ENCODE data around the gene SBK2. TPM values are rescaled to one million over a fixed set of nuclear protein-coding genes. Genes with fewer than 3 reads are reported as not detected.

SBK2 gene
- total RNA-seq, 3 donors from 2014 or later (not counting 1 experiment from before 2014, with no cell fraction given), result not detected

DNA sequence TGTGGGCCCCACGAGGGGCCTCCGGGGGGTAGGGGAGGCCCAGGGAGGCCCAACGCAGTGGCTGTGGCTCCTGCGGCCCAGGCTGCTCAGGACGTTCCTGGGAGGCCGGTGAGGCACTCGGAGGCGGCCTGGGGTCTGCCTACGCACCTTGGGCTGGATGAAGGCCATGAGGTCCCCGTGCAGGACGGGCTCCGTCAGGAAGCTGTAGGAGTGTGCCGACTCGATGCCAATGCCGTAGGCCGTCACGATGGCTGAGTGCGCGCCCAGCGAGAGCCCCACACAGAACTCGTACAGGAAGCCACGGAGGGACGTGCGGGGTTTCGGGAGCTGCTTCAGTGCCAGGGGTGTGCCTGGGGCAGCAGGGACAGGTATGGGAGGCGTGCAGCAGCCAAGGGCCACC is 5.9 kb downstream of the SBK2 start:
- TF ChIP-seq, protein P1, sequence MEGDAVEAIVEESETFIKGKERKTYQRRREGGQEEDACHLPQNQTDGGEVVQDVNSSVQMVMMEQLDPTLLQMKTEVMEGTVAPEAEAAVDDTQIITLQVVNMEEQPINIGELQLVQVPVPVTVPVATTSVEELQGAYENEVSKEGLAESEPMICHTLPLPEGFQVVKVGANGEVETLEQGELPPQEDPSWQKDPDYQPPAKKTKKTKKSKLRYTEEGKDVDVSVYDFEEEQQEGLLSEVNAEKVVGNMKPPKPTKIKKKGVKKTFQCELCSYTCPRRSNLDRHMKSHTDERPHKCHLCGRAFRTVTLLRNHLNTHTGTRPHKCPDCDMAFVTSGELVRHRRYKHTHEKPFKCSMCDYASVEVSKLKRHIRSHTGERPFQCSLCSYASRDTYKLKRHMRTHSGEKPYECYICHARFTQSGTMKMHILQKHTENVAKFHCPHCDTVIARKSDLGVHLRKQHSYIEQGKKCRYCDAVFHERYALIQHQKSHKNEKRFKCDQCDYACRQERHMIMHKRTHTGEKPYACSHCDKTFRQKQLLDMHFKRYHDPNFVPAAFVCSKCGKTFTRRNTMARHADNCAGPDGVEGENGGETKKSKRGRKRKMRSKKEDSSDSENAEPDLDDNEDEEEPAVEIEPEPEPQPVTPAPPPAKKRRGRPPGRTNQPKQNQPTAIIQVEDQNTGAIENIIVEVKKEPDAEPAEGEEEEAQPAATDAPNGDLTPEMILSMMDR (IDR thresholded peaks at IDR 0.05), result no peak
- Histone ChIP-seq H3K36me3 (ENCODE audit: control insufficient read depth, insufficient read depth, low read length) (no peaks in the 10 kb centered on the region), H3K9me3 (ENCODE audit: control insufficient read depth, insufficient read depth, low read length) (no peaks in the 10 kb centered on the region), H3K27me3 (ENCODE audit: control insufficient read depth, insufficient read depth, low read length) (no peaks in the 10 kb centered on the region), H3K4me3 (ENCODE audit: low read length) (no peak overlapping the region), H3K27ac (ENCODE audit: low read length) (no peak overlapping the region), H3K4me1 (ENCODE audit: control insufficient read depth, insufficient read depth, low read length) (peaks cover 4% of the 10 kb centered on the region)
- intact Hi-C loops (cut with micrococcal nuclease), result no loop called here
- Mint-ChIP-seq H3K27me3 (ENCODE audit: low read depth in 2 of 2) (no peaks in the 10 kb centered on the region), H3K9me3 (no peaks in the 10 kb centered on the region), H3K36me3 (no peaks in the 10 kb centered on the region), H3K4me1 (no peaks in the 10 kb centered on the region), H3K27ac (no peak overlapping the region), H3K4me3 (no peak overlapping the region)
- ATAC-seq (no peak), DNase-seq (no peak)
- WGBS (ENCODE audit: insufficient coverage), result 93% methylated on average over 26 of the region's 26 CpGs

DNA sequence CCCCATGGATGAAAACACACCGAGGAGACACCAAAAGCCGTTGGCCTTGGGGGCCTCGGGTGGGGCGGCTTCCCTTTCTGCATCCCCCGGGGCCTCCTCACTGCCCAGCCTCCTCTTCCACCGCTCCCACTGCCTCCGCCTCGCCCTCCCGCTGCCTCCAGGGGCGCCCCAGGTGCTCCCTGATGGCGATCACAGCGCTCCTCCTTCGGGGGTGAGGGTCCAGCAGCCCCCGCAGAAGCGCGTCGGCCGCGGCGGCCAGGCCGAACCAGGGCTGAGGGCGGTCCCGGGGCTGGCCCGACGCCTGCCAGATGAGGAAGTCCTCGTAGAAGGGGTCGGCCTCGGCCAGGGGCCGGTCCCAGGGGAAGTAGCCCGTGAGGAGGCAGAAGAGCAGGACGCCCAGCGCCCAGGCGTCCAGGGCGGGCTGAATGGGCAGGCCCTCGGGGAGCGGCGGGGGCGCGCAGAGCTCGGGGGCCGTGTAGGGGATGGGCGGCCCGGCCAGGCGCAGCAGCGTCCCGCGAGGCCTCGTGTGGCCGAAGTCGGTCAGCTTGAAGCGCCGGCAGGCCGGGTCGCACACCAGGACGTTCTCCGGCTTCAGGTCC is 7.2 kb downstream of the SBK2 start:
- TF ChIP-seq, protein P1 (IDR thresholded peaks at IDR 0.05), result no peak
- H3K4me1 Mint-ChIP-seq, result no peaks in the 10 kb centered on the region
- H3K27me3 ChIP-seq (ENCODE audit: control insufficient read depth, insufficient read depth, low read length), result no peaks in the 10 kb centered on the region
- DNase-seq, result no peak
- H3K27ac ChIP-seq (ENCODE audit: low read length), result no peak overlapping the region
- no peaks in the 10 kb centered on the region for H3K36me3 Mint-ChIP-seq
- no peaks in the 10 kb centered on the region for H3K27me3 Mint-ChIP-seq (ENCODE audit: low read depth in 2 of 2)
- no peak overlapping the region for H3K4me3 Mint-ChIP-seq
- H3K9me3 ChIP-seq (ENCODE audit: control insufficient read depth, insufficient read depth, low read length), result no peaks in the 10 kb centered on the region
- no peaks in the 10 kb centered on the region for H3K9me3 Mint-ChIP-seq
- H3K27ac Mint-ChIP-seq, result no peak overlapping the region
- WGBS (ENCODE audit: insufficient coverage), result 90% methylated on average over 56 of the region's 56 CpGs
- peaks cover 4% of the 10 kb centered on the region for H3K4me1 ChIP-seq (ENCODE audit: control insufficient read depth, insufficient read depth, low read length)
- intact Hi-C loops (cut with micrococcal nuclease), result no loop called here
- H3K36me3 ChIP-seq (ENCODE audit: control insufficient read depth, insufficient read depth, low read length), result no peaks in the 10 kb centered on the region
- H3K4me3 ChIP-seq (ENCODE audit: low read length), result no peak overlapping the region
- no peak for ATAC-seq

DNA sequence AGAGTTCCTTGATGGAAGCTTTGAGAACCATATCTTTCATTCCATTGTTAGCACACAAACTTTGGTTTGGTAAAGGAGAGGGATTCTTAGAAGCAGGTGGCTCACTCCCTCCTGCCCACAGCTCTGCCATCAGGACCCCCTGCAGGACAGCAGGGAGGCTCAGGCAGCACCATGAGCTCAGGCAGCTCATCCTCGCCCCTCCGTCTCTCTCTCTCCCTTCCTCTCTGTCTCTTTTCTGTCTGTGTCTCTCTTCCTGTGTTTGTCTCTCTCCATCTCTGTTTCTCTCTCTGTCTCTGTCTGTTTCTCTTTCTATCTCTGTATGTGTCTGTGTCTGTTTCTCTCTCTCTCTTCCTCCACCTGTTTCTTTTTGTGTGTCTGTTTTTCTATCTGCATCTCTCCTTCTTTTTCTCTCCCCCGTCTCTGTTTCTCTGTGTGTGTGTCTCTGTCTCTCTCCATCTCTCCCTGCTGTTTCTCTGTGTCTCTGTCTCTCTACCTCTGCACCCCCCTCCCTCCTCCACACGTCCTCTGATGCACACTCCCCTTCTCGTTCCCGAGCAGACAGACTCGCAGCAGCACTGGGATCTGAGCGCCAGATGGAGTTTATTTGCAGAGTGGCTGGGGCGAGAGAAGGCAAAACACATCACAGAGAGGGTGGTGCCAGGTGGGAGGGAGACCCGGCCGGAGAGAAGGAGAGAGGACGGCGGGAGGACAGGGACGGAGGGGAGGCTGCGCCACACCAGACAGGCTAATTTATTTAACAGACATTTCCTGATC is 8.7 kb downstream of the SBK2 start:
- no peak for ATAC-seq

More for the DNA sequence above, 8.7 kb downstream of the SBK2 start:
- no peaks in the 10 kb centered on the region for H3K36me3 ChIP-seq (ENCODE audit: control insufficient read depth, insufficient read depth, low read length)
- Mint-ChIP-seq H3K4me1 (no peaks in the 10 kb centered on the region), H3K36me3 (no peaks in the 10 kb centered on the region), H3K27me3 (ENCODE audit: low read depth in 2 of 2) (peaks cover 0 to 3% of the 10 kb centered on the region in 2 donors), H3K4me3 (no peak overlapping the region), H3K9me3 (no peaks in the 10 kb centered on the region), H3K27ac (no peak overlapping the region)
- WGBS (ENCODE audit: insufficient coverage), result 82% methylated on average over 15 of the region's 15 CpGs
- H3K4me1 ChIP-seq (ENCODE audit: control insufficient read depth, insufficient read depth, low read length), result peaks cover 4% of the 10 kb centered on the region
- intact Hi-C loops (cut with micrococcal nuclease), result no loop called here
- no peak for DNase-seq
- H3K27ac ChIP-seq (ENCODE audit: low read length), result no peak overlapping the region
- no peak overlapping the region for H3K4me3 ChIP-seq (ENCODE audit: low read length)
- TF ChIP-seq, protein P1 (IDR thresholded peaks at IDR 0.05), result no peak
- H3K27me3 ChIP-seq (ENCODE audit: control insufficient read depth, insufficient read depth, low read length), result no peaks in the 10 kb centered on the region
- no peaks in the 10 kb centered on the region for H3K9me3 ChIP-seq (ENCODE audit: control insufficient read depth, insufficient read depth, low read length)
